Cardiac muscle cell (in vitro differentiated cells and primary cell): ENCODE data around the gene LARGE1. TPM values are rescaled to one million over a fixed set of nuclear protein-coding genes. Genes with fewer than 3 reads are reported as not detected.

Experiments
- DNase-seq, 2 donors: peaks; one replicate each; pipeline versions ENCODE4 v3.0.0 to v3.0.0-alpha.2; 2010 to 2017; ENCODE audit warnings: low read depth in 1 of 2, low spot score in 1 of 2
- H3K27ac ChIP-seq: fragments of 200-600 bp; sonication (generic); 2 replicates; pipeline ENCODE4 v1.5.1; 2016
- H3K27me3 ChIP-seq: fragments of 200-600 bp; sonication (generic); 2 replicates; pipeline ENCODE4 v1.6.0; 2016; ENCODE audit warnings: control low read depth
- H3K36me3 ChIP-seq: fragments of 200-600 bp; sonication (generic); 2 replicates; pipeline ENCODE4 v1.5.1; 2016; ENCODE audit warnings: control low read depth
- H3K4me1 ChIP-seq: fragments of 200-600 bp; sonication (generic); 2 replicates; pipeline ENCODE4 v1.8.1; 2017; ENCODE audit warnings: low read depth, mild to moderate bottlenecking, mixed run types
- H3K4me3 ChIP-seq: fragments of 200-600 bp; sonication (generic); 2 replicates; pipeline ENCODE4 v1.5.1; 2016; ENCODE audit warnings: mild to moderate bottlenecking
- H3K9me3 ChIP-seq: fragments of 200-600 bp; sonication (generic); 2 replicates; pipeline ENCODE4 v1.5.1; 2017; ENCODE audit warnings: low read depth, mild to moderate bottlenecking, control low read depth
- CTCF ChIP-seq: IDR thresholded peaks from 2 replicates; pipeline ENCODE4 v1.5.1; 2012; ENCODE audit warnings: low read depth, mild to moderate bottlenecking, low read length
- polyA plus RNA-seq: library from polyadenylated mRNA; unstranded; fragments of >200 nt; fragmentation: Nextera tagmentation; extraction: Ambion mirVana; gene quantifications from 2 replicates; pipeline ENCODE4 v1.2.1, GENCODE V29; 2016
- total RNA-seq: library from RNA; depleted of rRNA; stranded (reverse); fragments of >200 nt; gene quantifications from 2 replicates; pipeline ENCODE4 v1.2.3, GENCODE V29; 2016

LARGE1 gene
- total RNA-seq (23.0 and 34.3 TPM in 2 replicates), polyA plus RNA-seq (18.4 and 23.2 TPM in 2 replicates)

GRCh38 chr22:33920197-33920540, at the start of gene LARGE1:
LARGE1 (minus strand) TSS chr22:33920476.
- TF ChIP-seq CTCF = no peak
- Histone ChIP-seq H3K27me3 (no peaks in the 10 kb centered on the region), H3K4me1 (peaks cover 16% of the 10 kb centered on the region), H3K9me3 (no peaks in the 10 kb centered on the region), H3K27ac (no peak within 1 kb of the TSS), H3K4me3 (peak within 1 kb of the TSS; percentile 94), H3K36me3 (no peaks in the 10 kb centered on the region)
- peak; percentile 47 to 74 for DNase-seq

- Histone ChIP-seq H3K36me3 (no peaks in the 10 kb centered on the region), H3K4me3 (no peak overlapping the region), H3K9me3 (no peaks in the 10 kb centered on the region), H3K27me3 (no peaks in the 10 kb centered on the region), H3K27ac (no peak overlapping the region), H3K4me1 (no peaks in the 10 kb centered on the region)
- DNase-seq = no peak
- TF ChIP-seq CTCF = no peak
These were observed 48.8 kb upstream of the LARGE1 start for GRCh38 chr22:33969045-33969444.

GRCh38 chr22:33964121-33964520, 43.8 kb upstream of the LARGE1 start:
- Histone ChIP-seq H3K4me1 (no peaks in the 10 kb centered on the region), H3K36me3 (no peaks in the 10 kb centered on the region), H3K27ac (no peak overlapping the region), H3K4me3 (no peak overlapping the region), H3K9me3 (no peaks in the 10 kb centered on the region), H3K27me3 (no peaks in the 10 kb centered on the region)
- no peak for DNase-seq
- TF ChIP-seq CTCF = no peak

DNA sequence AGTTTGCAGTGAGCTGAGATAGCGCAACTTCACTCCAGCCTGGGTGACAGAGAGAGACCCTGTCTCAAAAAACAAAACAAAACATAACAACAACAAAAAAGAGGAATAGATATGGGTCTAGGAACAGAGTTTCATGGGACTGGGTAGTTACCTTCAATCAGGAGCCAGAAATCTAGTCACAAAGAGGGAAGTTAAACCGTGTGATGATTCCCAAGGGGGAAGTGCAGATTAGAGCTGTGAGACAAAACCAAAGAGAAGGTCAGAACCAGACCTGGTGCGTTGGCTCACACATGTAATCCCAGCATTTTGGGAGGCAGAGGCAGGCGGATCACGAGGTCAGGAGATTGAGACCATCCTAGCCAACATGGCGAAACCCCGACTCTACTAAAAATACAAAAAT, 42.1 kb upstream of the LARGE1 start:
- Histone ChIP-seq H3K9me3 (no peaks in the 10 kb centered on the region), H3K4me3 (no peak overlapping the region), H3K4me1 (no peaks in the 10 kb centered on the region), H3K27ac (no peak overlapping the region), H3K27me3 (no peaks in the 10 kb centered on the region), H3K36me3 (no peaks in the 10 kb centered on the region)
- DNase-seq = no peak
- TF ChIP-seq CTCF = no peak

GRCh38 chr22:33958741-33959140, 38.5 kb upstream of the LARGE1 start:
- H3K4me1 ChIP-seq = no peaks in the 10 kb centered on the region
- TF ChIP-seq CTCF = no peak
- no peaks in the 10 kb centered on the region for H3K36me3 ChIP-seq
- no peaks in the 10 kb centered on the region for H3K27me3 ChIP-seq
- DNase-seq = no peak
- H3K9me3 ChIP-seq = no peaks in the 10 kb centered on the region
- H3K27ac ChIP-seq = no peak overlapping the region
- H3K4me3 ChIP-seq = no peak overlapping the region

DNA sequence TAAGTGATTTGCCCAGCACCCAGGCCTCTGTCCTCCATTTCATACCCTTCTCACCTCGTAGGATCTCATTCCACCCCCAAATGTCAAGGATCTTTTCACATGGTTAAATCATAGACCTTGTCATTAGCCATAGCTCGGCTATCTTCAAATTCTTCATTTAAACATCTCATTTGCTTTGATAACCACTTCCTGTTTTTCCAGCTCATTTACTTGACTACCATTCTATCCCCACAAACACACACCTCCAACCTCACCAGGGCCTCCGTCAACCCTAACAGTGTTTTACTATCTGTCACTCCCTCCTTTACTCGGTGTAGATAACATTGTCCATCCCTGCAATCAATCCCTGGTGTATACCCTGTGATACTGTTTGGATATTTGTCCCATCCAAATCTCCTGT, 36.8 kb upstream of the LARGE1 start:
- no peak for DNase-seq
- no peaks in the 10 kb centered on the region for H3K4me1 ChIP-seq
- TF ChIP-seq CTCF = no peak
- no peak overlapping the region for H3K27ac ChIP-seq
- no peak overlapping the region for H3K4me3 ChIP-seq
- no peaks in the 10 kb centered on the region for H3K9me3 ChIP-seq
- H3K27me3 ChIP-seq = no peaks in the 10 kb centered on the region
- H3K36me3 ChIP-seq = no peaks in the 10 kb centered on the region
